GM18520 (cell line): Measurements from ENCODE around the gene LMX1B.
"Not testable (repeated sequence)": the region's sequence is repeated elsewhere in the genome, so short reads cannot be mapped to it uniquely, and the experiment has no call there.

Source experiments
- ATAC-seq: cut with Tn5 transposase; IDR thresholded peaks from one replicate; pipeline ENCODE4 v1.9.1; 2021; ENCODE audit not compliant: unreplicated experiment

LMX1B gene

GRCh38 chr9:126613651-126614050, at the start of gene LMX1B:
TSS of gene LMX1B (plus strand) at chr9:126613928. CDS start at chr9:126614450, 522 bp downstream.
- ATAC-seq = no peak

DNA sequence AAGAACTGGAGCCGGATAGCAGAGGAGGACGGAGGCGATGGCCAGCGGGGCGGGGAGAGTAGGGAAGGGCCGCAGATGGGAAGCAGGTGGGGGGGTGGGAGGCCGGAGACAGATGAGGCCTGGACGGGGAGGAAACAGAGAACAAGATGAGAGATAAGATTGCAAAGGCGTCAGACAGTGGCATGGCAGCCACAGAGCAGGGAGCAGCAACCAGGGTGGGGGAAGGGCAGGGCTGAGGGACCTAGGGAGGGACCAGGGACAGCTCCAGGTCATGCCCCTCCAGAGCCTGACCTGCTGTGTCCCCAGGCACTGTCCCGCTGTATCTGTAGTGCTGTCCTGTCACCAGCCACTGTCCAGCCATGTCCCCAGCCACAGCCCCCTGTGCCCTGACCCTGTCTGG, 49.6 kb upstream of the LMX1B start:
- ATAC-seq = no peak

DNA sequence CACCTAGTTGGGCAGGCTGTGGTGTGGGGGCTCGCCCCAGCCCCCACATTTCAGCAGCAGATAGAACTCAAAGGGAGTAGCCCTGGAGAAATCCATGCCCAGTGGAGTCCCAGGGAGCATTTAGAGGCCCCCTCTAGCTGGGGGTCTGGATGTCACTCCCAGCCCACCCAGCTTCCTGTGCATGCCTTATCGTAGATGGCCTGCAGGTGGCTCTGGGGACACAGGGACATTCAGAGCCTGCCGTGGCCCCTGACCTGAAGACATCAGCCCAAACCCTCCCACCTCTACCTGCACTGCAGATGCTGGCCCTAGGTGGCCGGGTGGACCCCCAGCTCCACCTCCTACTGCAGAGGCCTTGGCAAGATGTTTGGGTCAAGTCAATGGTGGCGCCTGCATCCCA, 49.0 kb upstream of the LMX1B start:
- no peak for ATAC-seq

GRCh38 chr9:126565336-126566128, 48.2 kb upstream of the LMX1B start:
- ATAC-seq = no peak

GRCh38 chr9:126569036-126569435, 44.7 kb upstream of the LMX1B start:
- ATAC-seq = no peak

- no peak for ATAC-seq
Measured at GRCh38 chr9:126578029-126578428, 35.7 kb upstream of the LMX1B start.

DNA sequence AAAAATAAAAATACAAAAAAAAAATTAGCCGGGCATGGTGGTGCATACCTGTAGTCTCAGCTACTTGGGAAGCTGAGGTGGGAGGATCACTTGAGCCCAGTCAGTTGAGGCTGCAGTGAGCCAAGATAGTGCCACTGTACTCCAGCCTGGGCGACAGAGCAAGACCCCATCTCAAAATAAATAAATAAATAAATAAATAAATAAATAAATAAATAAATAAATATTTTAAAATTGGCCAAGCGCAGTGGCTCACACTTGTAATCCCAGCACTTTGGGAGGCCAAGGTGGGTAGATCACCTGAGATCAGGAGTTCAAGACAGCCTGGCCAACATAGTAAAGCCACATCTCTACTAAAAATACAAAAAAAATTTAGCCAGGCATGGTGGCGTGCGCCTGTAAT, 33.4 kb upstream of the LMX1B start:
- ATAC-seq = not testable (repeated sequence)

DNA sequence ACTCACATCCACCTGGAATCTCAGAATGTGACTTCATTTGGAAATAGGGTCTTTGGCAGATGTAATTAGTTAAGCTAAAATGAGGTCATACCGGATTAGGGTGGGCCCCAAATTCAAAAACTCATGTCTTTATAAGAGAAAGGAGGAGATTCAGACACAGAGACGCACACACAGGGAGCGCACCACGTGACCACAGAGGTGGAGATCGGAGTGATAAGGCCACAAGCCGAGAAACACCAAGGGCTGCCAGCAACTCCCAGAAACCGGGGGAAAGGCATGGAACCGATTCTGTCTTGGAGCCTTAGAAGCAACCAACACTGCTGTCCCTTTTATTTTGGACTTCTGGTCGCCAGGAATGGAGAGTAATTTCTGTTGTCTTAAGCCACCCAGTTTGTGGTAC, 31.8 kb upstream of the LMX1B start:
- no peak for ATAC-seq

DNA sequence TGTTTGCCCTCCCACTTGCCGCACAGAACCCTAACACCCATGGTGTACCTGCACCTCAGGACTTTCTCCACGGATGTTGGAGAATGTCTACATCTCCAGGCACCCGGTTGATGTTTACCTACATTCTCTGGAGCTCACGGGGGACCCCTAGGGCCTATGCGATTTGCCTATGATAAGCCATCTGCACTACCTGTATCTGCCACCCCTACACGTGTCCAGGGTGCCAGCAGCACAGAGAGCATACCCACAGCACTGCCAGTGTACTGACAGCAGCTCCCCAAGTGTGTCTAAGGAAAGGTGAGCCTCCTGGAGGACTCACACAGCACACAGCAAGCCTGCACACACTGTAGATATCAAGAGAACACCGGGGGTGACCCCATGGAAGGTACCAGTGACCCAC, 31.3 kb upstream of the LMX1B start:
- ATAC-seq = no peak

DNA sequence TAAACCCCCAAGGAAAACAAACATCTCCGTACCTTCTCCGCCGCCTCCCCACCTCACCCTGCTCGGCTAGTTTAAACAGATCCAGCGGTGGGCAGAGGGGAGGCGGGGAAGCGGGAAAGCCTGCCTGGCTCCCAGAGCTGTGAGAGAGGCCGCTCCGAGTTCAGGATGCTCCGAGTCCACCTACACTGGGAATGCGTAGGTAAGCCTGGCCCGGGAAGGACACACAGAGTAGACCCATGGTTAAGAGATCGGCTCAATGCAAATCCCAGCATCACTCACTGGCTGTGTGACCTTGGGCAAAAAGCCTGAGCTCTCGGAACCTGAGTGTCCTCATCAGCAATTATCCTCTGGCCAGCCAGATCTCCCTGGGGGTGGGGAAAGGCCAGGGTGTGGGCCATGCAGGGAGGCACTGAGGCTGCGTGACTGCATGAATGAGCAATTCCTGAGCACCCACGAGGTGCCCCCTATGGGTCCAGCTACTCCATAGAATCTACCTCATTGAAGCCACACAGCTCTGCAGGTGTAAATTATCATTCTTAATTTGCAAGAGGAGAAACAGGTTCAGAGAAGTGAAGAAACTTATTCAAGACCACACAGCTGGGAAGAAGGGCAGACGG, 30.5 kb upstream of the LMX1B start:
- no peak for ATAC-seq

DNA sequence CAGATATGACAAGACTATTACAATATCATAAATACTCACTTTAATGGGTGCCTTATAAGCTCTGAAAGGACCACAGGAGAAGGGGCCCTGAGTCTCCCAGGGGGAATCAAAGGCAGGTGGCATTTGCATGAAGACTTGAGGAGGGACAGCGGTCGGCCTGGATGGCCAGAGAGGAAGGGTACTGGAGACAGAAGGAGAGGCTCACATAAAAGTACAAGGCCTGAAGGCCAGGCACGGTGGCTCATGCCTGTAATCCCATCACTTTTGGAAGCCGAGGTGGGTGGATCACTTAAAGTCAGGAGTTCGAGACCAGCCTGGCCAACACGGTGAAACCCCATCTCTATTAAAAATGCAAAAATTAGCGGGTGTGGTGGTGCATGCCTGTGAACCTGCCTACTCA, 29.1 kb upstream of the LMX1B start:
- ATAC-seq = no peak

GRCh38 chr9:126586236-126586635, 27.5 kb upstream of the LMX1B start:
- no peak for ATAC-seq

DNA sequence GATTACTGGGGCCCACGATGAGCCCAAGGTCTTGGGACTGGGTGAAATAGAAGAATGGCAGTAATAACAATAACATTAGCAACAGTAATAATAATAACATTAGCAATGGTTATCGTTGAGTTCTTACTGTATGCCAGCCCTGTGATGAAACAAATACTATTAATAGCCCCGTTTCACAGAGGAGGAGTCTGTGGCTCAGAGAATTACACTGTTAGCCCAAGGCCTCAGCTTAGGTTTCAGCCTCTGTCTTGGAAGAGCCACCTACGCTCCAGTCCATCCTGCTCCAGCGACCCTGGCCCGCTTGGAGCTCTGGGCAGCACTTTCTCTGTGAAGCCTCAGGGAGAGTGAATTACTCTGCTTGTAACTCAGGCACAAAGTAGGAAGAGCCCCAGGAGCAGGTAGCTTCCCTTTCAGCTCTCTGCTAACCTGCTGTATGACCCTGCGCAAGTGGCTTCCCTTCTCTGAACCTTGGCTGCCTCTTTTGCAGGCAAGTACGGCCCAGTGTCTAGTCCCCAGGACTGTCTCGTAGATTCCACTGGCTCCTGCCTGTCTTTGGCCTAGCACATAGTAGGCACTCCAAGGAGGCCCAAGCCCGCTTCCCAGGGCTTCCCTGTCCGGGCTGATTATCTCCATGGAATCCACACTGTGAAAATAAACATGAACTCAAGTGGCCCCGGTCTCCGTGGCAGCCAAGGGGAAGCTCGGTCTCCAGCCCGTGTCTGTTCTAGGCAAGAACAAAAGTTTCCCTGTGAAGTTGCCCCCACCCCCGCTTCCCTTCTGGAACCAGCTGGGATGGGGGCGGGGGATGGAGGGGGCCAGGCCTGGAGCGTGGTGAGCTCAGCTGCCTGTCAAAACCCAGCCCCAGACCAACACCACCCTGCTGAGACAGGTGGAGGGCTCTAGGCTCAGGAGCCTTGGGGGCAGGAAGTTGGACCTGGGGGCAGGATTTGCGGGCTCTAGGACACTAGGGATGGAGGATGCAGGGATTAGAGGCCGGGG, 26.2 kb upstream of the LMX1B start:
- ATAC-seq = no peak

- no peak for ATAC-seq
Measured at GRCh38 chr9:126588491-126589168, 25.1 kb upstream of the LMX1B start.

- no peak for ATAC-seq
Measured at GRCh38 chr9:126589349-126589748, 24.4 kb upstream of the LMX1B start.

DNA sequence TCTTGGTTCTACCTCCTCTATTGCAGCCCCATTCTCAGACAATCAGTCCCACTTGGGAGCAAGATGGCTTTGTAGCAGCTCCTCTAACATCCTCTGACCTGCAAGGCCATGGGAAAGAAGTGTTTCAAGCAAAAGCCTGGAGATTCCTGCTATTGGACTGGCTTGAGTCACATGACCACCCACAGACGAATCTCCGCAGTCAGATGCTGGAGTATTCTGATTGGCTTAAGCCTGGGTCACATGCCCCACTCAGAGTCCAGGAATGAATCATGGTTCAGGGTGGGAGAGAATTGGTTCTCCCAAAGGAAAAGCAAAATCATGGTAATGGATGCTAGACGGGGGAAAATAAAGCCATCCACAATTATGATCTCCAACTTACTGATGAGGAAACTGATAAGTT, 22.6 kb upstream of the LMX1B start:
- no peak for ATAC-seq

DNA sequence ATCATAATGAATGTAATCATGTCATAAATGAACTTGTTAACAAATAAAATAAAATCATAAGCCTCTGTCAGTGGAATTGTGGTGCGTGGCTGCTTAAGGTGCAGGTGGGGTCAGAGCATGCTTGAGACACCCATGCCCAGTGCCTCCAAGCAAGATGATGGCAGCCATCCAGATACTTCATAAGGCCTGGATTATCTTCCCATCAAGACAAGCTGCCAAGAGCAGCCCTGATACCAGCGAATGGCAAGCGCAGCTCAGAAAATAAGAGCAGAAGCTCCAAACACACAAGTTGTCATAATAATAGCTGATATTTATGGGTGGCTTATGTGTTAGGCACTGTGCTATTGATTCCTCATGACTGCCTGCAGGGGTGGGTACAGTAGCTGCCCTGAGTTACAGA, 21.8 kb upstream of the LMX1B start:
- no peak for ATAC-seq

DNA sequence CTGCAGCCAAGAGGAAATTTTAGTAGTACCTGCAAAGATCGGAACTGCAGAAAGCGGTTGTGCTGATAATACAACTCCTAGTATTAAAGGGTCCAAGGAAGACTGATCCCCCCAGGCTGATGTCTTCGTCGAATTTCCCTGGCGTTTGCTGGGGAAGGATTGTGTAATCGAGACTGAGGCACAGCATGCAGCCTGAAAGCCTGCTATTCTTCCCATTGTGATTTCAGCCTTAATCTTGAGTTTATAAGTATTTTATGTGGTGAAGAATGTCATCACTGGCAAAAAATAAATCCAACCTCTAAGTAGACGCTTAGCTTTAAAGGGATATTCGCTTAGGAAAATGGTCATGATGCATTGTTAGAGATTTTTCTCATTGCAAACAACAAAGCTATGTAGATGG, 21.3 kb upstream of the LMX1B start:
- no peak for ATAC-seq

GRCh38 chr9:126595982-126596381, 17.7 kb upstream of the LMX1B start:
- no peak for ATAC-seq

GRCh38 chr9:126599047-126599650, 14.6 kb upstream of the LMX1B start:
- ATAC-seq = no peak
